ENCODE data around the gene ANTKMT.

Gene ANTKMT

DNA sequence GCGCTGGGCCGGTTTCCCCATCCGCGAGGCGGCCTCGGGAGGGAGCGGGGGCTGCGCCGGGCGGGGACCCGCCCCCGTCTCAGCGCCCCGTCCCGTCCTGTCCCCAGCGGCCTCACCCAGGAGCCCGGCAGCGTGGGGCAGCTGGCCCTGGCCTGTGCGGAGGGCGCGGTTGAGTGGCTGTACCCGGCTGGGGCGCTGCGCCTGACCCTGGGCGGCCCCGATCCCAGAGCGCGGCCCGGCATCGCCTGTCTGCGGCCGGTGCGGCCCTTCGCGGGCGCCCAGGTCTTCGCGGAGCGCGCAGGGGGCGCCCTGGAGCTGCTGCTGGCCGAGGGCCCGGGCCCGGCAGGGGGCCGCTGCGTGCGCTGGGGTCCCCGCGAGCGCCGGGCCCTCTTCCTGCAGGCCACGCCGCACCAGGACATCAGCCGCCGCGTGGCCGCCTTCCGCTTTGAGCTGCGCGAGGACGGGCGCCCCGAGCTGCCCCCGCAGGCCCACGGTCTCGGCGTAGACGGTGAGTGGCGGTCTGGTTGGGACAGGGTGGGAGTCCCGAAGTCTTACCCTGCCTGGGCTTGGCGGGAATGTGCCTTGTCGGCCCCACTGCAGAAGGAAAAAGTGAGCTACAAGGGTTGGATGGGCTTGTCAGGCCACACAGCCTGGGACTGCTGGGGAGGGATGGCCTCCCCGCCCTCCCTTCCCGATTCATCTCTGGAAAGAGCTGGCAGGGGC is 5.3 kb upstream of the ANTKMT start:
- H2BK15ac ChIP-seq (replicated peaks; ENCODE audit: low read depth) = no peak overlapping the region
- H4K5ac ChIP-seq (ENCODE audit: low read length) = no peak overlapping the region
- H2BK5ac ChIP-seq (ENCODE audit: low read length) = no peak overlapping the region
- no peak overlapping the region for H3K18ac ChIP-seq (ENCODE audit: low read length)
- H3K56ac ChIP-seq (ENCODE audit: low read length) = peak overlapping the region; percentile 58
- no peak overlapping the region for H3K27ac ChIP-seq (ENCODE audit: low read depth, low read length)
- H2AK5ac ChIP-seq (ENCODE audit: low read length) = no peak overlapping the region
- no peak overlapping the region for H3K4me3 ChIP-seq (ENCODE audit: low read length)
- H2BK120ac ChIP-seq (ENCODE audit: low read depth, low read length) = no peak overlapping the region
- whole genome bisulfite sequencing (ENCODE audit: extremely low coverage, insufficient coverage, low lambda C conversion rate) = no CpG with 5 or more reads among the region's 74 CpGs
- H4K8ac ChIP-seq (ENCODE audit: low read depth, low read length) = no peak overlapping the region
- peak overlapping the region; percentile 58 for H3K4me2 ChIP-seq (ENCODE audit: low read length)
- H3K9ac ChIP-seq (ENCODE audit: low read length) = peak overlapping the region; percentile 47
- no peak overlapping the region for H3K23ac ChIP-seq (ENCODE audit: low read length)
- H3K36me3 ChIP-seq (ENCODE audit: control insufficient read depth, insufficient read depth, low read length) = no peaks in the 10 kb centered on the region
- H3K4ac ChIP-seq (ENCODE audit: low read depth, low read length) = no peak overlapping the region
- no peaks in the 10 kb centered on the region for H3K79me2 ChIP-seq (ENCODE audit: control insufficient read depth, insufficient read depth, low read length)
- no peaks in the 10 kb centered on the region for H3K79me1 ChIP-seq (ENCODE audit: low read length)
- H3K27me3 ChIP-seq (ENCODE audit: insufficient read depth, low read length, poor library complexity) = peaks cover 7% of the 10 kb centered on the region
- peaks cover 4% of the 10 kb centered on the region for H3K4me1 ChIP-seq (ENCODE audit: control insufficient read depth, low read depth, low read length)
- DNase-seq = peak; percentile 30

GRCh38 chr16:716200-716568 is 4.8 kb upstream of the ANTKMT start:
- Histone ChIP-seq H2BK15ac (replicated peaks; ENCODE audit: low read depth) (no peak overlapping the region), H4K8ac (ENCODE audit: low read depth, low read length) (no peak overlapping the region), H2BK120ac (ENCODE audit: low read depth, low read length) (no peak overlapping the region), H3K56ac (ENCODE audit: low read length) (peak overlapping the region; percentile 17), H3K27me3 (ENCODE audit: insufficient read depth, low read length, poor library complexity) (peaks cover 7% of the 10 kb centered on the region), H3K9ac (ENCODE audit: low read length) (no peak overlapping the region), H2BK5ac (ENCODE audit: low read length) (no peak overlapping the region), H3K79me1 (ENCODE audit: low read length) (no peaks in the 10 kb centered on the region), H3K4me2 (ENCODE audit: low read length) (no peak overlapping the region), H3K36me3 (ENCODE audit: control insufficient read depth, insufficient read depth, low read length) (no peaks in the 10 kb centered on the region), H3K4ac (ENCODE audit: low read depth, low read length) (no peak overlapping the region), H2AK5ac (ENCODE audit: low read length) (no peak overlapping the region), H3K27ac (ENCODE audit: low read depth, low read length) (no peak overlapping the region), H3K23ac (ENCODE audit: low read length) (peak overlapping the region; percentile 4), H3K4me3 (ENCODE audit: low read length) (no peak overlapping the region), H3K18ac (ENCODE audit: low read length) (no peak overlapping the region), H4K5ac (ENCODE audit: low read length) (no peak overlapping the region), H3K79me2 (ENCODE audit: control insufficient read depth, insufficient read depth, low read length) (no peaks in the 10 kb centered on the region), H3K4me1 (ENCODE audit: control insufficient read depth, low read depth, low read length) (peaks cover 4% of the 10 kb centered on the region)
- DNase-seq = peak; percentile 32
- WGBS (ENCODE audit: extremely low coverage, insufficient coverage, low lambda C conversion rate) = no CpG with 5 or more reads among the region's 12 CpGs

GRCh38 chr16:716768-717325 is 4.1 kb upstream of the ANTKMT start:
- no peak for DNase-seq
- no peak overlapping the region for H4K5ac ChIP-seq (ENCODE audit: low read length)
- H3K27me3 ChIP-seq (ENCODE audit: insufficient read depth, low read length, poor library complexity) = peaks cover 7% of the 10 kb centered on the region
- H3K18ac ChIP-seq (ENCODE audit: low read length) = no peak overlapping the region
- no CpG with 5 or more reads among the region's 29 CpGs for WGBS (ENCODE audit: extremely low coverage, insufficient coverage, low lambda C conversion rate)
- H2BK5ac ChIP-seq (ENCODE audit: low read length) = no peak overlapping the region
- no peak overlapping the region for H3K27ac ChIP-seq (ENCODE audit: low read depth, low read length)
- no peak overlapping the region for H3K23ac ChIP-seq (ENCODE audit: low read length)
- H3K79me2 ChIP-seq (ENCODE audit: control insufficient read depth, insufficient read depth, low read length) = no peaks in the 10 kb centered on the region
- peaks cover 4% of the 10 kb centered on the region for H3K4me1 ChIP-seq (ENCODE audit: control insufficient read depth, low read depth, low read length)
- no peak overlapping the region for H3K4me2 ChIP-seq (ENCODE audit: low read length)
- no peak overlapping the region for H3K9ac ChIP-seq (ENCODE audit: low read length)
- no peak overlapping the region for H2BK120ac ChIP-seq (ENCODE audit: low read depth, low read length)
- no peak overlapping the region for H3K4me3 ChIP-seq (ENCODE audit: low read length)
- no peak overlapping the region for H3K4ac ChIP-seq (ENCODE audit: low read depth, low read length)
- H2AK5ac ChIP-seq (ENCODE audit: low read length) = no peak overlapping the region
- no peak overlapping the region for H4K8ac ChIP-seq (ENCODE audit: low read depth, low read length)
- H3K36me3 ChIP-seq (ENCODE audit: control insufficient read depth, insufficient read depth, low read length) = no peaks in the 10 kb centered on the region
- no peak overlapping the region for H2BK15ac ChIP-seq (replicated peaks; ENCODE audit: low read depth)
- no peak overlapping the region for H3K56ac ChIP-seq (ENCODE audit: low read length)
- no peaks in the 10 kb centered on the region for H3K79me1 ChIP-seq (ENCODE audit: low read length)

DNA sequence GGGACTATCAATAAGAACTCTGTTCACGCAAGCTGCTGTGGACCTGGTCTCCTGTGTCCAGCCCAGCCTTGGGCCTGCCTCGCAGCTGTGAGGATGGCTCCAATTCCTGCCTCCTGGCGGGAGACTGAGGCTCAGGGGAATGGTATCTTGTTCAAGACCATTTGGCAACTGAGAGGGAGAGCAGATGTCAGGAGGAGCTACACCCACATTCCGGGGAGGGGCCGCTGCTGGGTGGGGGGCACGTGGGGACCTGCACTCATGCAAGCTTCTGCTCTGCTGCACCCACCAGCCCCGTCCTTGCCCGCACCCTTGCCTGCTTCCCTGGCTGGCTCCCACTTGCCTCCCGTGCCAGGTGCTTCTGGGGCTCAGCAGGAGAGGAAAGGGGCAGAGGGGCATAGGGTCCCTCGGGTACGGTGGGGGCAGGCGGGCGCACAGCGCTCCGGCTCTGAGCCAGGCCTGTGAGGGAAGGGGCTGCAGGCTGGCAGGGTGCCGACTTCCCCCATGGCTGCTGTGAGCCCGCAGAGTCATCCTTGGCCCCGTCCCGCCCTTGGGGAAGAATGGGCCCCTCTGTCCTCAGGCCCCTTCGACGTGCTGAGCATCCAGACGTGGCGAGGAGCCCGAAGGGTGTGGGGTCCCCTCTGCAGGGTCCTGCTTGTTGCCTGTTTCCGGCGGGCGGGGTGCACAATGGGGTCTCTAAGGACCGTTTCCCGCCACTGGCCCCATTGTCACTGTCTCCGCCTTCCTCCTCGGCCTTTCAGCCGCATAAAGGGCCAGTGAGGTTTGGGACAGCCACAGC is 3.3 kb upstream of the ANTKMT start:
- no CpG with 5 or more reads among the region's 32 CpGs for WGBS (ENCODE audit: extremely low coverage, insufficient coverage, low lambda C conversion rate)
- no peak overlapping the region for H3K18ac ChIP-seq (ENCODE audit: low read length)
- no peak overlapping the region for H2AK5ac ChIP-seq (ENCODE audit: low read length)
- no peaks in the 10 kb centered on the region for H3K36me3 ChIP-seq (ENCODE audit: control insufficient read depth, insufficient read depth, low read length)
- no peaks in the 10 kb centered on the region for H3K79me2 ChIP-seq (ENCODE audit: control insufficient read depth, insufficient read depth, low read length)
- H3K79me1 ChIP-seq (ENCODE audit: low read length) = no peaks in the 10 kb centered on the region
- no peak overlapping the region for H2BK120ac ChIP-seq (ENCODE audit: low read depth, low read length)
- H4K5ac ChIP-seq (ENCODE audit: low read length) = no peak overlapping the region
- no peak overlapping the region for H3K27ac ChIP-seq (ENCODE audit: low read depth, low read length)
- no peak overlapping the region for H3K4ac ChIP-seq (ENCODE audit: low read depth, low read length)
- H3K4me2 ChIP-seq (ENCODE audit: low read length) = no peak overlapping the region
- H2BK15ac ChIP-seq (replicated peaks; ENCODE audit: low read depth) = no peak overlapping the region
- peaks cover 4% of the 10 kb centered on the region for H3K4me1 ChIP-seq (ENCODE audit: control insufficient read depth, low read depth, low read length)
- no peak overlapping the region for H3K4me3 ChIP-seq (ENCODE audit: low read length)
- no peak overlapping the region for H3K56ac ChIP-seq (ENCODE audit: low read length)
- H3K27me3 ChIP-seq (ENCODE audit: insufficient read depth, low read length, poor library complexity) = peaks cover 7% of the 10 kb centered on the region
- H4K8ac ChIP-seq (ENCODE audit: low read depth, low read length) = no peak overlapping the region
- H2BK5ac ChIP-seq (ENCODE audit: low read length) = no peak overlapping the region
- DNase-seq = no peak
- H3K9ac ChIP-seq (ENCODE audit: low read length) = no peak overlapping the region
- H3K23ac ChIP-seq (ENCODE audit: low read length) = no peak overlapping the region

GRCh38 chr16:718389-718788 is 2.6 kb upstream of the ANTKMT start:
- Histone ChIP-seq H2BK15ac (replicated peaks; ENCODE audit: low read depth) (no peak overlapping the region), H2BK5ac (ENCODE audit: low read length) (no peak overlapping the region), H3K4me1 (ENCODE audit: control insufficient read depth, low read depth, low read length) (peaks cover 4% of the 10 kb centered on the region), H3K23ac (ENCODE audit: low read length) (no peak overlapping the region), H3K4me3 (ENCODE audit: low read length) (no peak overlapping the region), H3K27me3 (ENCODE audit: insufficient read depth, low read length, poor library complexity) (peaks cover 7% of the 10 kb centered on the region), H3K79me1 (ENCODE audit: low read length) (no peaks in the 10 kb centered on the region), H3K27ac (ENCODE audit: low read depth, low read length) (no peak overlapping the region), H3K56ac (ENCODE audit: low read length) (no peak overlapping the region), H3K36me3 (ENCODE audit: control insufficient read depth, insufficient read depth, low read length) (no peaks in the 10 kb centered on the region), H3K9ac (ENCODE audit: low read length) (no peak overlapping the region), H3K4ac (ENCODE audit: low read depth, low read length) (no peak overlapping the region), H2BK120ac (ENCODE audit: low read depth, low read length) (no peak overlapping the region), H4K8ac (ENCODE audit: low read depth, low read length) (no peak overlapping the region), H3K4me2 (ENCODE audit: low read length) (no peak overlapping the region), H4K5ac (ENCODE audit: low read length) (no peak overlapping the region), H2AK5ac (ENCODE audit: low read length) (no peak overlapping the region), H3K18ac (ENCODE audit: low read length) (no peak overlapping the region), H3K79me2 (ENCODE audit: control insufficient read depth, insufficient read depth, low read length) (no peaks in the 10 kb centered on the region)
- DNase-seq = no peak
- WGBS (ENCODE audit: extremely low coverage, insufficient coverage, low lambda C conversion rate) = no CpG with 5 or more reads among the region's 9 CpGs

Data from mesendoderm (in vitro differentiated cells).